GM18870 (cell line): ENCODE measurements around the gene PRR36.

ENCODE experiments used
- ATAC-seq: cut with Tn5 transposase; IDR thresholded peaks from one replicate; pipeline ENCODE4 v1.9.1; 2021; ENCODE audit warnings: moderate library complexity; ENCODE audit not compliant: unreplicated experiment

The PRR36 gene

DNA sequence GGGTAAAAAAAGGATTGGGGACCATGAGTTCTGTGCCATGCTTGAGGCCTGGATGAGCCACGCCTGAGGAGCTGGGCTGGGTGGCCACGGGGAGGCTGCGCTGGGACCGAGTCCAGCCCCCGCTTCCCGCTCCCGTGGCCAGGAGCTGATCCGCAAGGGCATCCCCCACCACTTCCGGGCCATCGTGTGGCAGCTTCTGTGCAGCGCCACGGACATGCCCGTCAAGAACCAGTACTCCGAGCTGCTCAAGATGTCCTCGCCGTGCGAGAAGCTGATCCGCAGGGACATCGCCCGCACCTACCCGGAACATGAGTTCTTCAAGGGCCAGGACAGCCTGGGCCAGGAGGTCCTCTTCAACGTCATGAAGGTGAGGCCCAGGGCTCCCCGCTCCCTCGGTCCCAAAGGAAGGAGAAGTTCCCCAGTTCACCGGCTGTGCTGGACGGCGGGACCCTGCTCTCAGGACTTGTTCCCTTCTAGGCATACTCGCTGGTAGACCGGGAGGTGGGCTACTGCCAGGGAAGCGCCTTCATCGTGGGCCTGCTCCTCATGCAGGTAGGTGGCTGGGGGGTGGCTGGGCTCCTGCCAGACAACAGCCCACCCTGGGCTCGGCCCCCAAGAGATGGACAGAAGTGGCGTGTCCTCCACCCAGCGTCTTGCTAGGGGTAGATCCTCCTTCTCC, 25.3 kb downstream of the PRR36 start:
- no peak for ATAC-seq

- no peak for ATAC-seq
Measured at GRCh38 chr19:7847664-7848063, 26.5 kb downstream of the PRR36 start.

- no peak for ATAC-seq
Measured at GRCh38 chr19:7846155-7846646, 28.0 kb downstream of the PRR36 start.

DNA sequence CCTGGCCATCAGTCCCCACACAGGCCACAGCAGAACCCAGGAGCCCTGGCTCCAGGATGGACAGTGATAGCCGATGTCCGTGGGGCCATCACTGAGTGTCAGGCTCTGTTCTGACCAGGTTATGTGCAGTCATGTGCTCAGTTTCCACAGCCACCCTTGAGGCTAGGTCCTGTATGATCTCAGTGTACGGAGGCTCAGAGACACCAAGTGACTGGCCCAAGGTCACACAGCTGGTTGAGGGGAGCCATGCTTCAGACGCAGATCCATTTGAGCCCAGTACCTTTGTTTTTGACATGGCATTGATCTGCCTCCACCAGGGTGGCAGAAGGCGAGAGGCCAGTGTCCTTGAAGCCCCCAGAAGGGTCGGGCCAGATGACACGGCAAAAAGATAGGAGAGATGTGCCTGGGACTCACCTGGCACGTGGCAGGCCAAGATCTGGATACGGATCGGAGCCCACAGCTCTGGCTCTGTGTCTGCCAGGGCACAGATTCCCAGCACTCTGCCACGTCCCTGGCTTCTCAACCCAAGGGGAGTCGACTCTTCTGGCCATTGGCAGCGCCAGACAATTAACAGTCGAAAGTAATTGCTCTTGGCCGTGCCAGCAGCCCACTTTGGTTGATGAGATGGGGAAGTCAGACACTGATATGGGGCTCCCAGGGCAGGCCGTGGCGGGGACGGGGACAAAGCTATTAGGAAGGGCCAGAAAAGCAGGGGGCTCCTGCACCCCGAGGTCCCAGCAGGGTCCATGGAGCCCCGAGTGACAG, 28.6 kb downstream of the PRR36 start:
- no peak for ATAC-seq

DNA sequence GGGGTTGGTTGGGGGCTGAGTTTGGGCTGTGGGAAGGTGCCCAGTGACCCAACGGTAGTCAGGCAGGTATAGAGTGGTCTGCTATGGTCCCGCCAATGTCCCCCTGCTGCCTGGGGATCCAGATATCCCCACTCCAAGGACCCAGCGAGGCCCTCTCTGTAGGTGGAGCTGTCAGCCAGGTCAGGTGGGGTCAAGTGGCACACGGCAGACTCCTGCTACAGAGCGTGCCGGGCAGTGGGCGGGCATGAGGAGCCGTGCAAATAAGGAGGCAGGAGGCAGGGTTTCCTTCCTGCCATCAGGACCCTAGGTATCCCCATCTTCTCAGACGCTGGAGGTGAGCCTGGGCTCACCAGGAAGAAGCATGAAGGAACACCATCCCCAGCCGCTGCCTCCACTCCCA, 29.2 kb downstream of the PRR36 start:
- ATAC-seq: no peak

DNA sequence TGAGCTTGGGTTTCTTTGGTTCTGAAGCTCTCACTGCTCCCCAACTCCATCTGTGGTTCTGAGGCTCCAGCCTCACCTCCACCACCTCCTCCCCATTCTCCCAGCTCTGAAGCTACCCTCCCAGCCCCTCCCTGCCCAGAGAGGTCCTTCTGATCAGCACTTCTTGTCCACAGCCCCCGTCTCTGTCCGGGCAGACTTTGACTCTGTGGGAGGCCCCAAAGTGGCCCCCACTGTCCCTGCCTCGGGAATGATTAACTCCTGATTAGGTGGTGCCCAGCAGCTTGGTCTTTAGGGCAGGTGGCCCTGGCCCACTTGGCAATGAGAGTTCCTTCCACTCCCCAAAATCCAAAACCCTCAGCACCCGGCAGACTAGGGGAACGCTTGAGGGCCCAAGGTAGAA, 29.8 kb downstream of the PRR36 start:
- no peak for ATAC-seq

GRCh38 chr19:7843521-7843920, 30.7 kb downstream of the PRR36 start:
- ATAC-seq: no peak

GRCh38 chr19:7842661-7843294, 31.4 kb downstream of the PRR36 start:
- no peak for ATAC-seq

GRCh38 chr19:7841751-7842660, 32.2 kb downstream of the PRR36 start:
- no peak for ATAC-seq

DNA sequence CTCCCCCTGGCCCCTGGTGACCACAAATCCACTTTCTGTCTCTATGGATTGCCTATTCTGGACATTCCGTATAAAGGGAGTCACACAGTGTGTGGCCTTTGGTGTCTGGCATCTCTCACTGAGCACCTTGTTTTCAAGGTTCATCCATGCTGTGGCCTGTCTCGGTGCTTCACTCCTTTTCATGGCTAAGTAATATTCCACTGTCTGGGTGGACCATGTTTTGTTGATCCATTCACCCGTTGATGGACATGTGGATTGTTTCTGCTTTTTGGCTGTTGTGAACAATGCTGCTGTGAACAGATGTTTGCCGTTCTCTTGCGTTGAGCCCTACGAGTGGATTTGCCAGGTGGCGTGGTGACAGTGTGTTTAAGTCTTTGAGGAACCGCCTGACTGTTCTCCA, 33.6 kb downstream of the PRR36 start:
- no peak for ATAC-seq

GRCh38 chr19:7839476-7839875, 34.7 kb downstream of the PRR36 start:
- no peak for ATAC-seq

DNA sequence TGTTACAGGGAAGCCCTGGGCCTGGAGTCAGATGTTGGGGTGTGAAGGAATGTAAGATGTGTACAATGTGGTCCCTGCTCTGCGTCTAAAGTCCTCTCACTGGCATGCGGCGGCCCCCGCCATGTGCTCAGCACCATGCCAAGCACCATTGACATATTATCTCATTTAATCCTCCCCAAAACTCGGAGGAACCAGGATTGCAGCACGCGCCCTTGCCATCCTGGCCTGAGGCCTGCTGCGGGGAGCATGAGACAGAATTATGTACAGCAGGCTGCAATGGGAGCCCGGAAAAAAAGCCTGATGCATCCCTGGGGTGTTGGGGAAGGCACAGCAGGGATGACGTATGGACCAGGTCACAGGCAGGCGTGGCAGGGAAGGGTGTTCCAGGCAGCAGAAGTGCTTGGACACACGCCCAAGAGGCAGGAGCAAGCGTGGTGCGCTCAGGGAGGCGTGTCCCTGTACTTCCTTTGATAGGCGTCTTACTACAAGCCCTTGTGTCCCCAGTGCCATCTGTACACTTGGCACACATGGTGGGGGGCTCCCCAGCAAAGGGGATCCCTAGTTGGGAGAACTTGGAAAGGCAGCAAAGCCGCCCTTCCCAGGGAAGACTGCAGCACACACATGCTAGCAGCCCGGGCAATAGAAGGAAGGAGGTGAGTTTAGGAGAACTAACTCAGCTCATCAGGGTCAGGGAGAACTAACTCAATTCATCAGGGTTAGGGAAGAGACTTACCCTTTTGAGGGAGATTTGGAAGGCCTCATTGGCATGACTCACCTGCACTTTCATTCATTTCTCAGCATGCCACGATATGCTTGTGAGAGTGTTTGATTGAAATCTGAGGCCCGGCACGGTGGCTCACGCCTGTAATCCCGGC, 40.7 kb downstream of the PRR36 start:
- ATAC-seq: no peak

GRCh38 chr19:7832781-7833180, 41.4 kb downstream of the PRR36 start:
- ATAC-seq: no peak

- no peak for ATAC-seq
Measured at GRCh38 chr19:7832009-7832408, 42.2 kb downstream of the PRR36 start.

DNA sequence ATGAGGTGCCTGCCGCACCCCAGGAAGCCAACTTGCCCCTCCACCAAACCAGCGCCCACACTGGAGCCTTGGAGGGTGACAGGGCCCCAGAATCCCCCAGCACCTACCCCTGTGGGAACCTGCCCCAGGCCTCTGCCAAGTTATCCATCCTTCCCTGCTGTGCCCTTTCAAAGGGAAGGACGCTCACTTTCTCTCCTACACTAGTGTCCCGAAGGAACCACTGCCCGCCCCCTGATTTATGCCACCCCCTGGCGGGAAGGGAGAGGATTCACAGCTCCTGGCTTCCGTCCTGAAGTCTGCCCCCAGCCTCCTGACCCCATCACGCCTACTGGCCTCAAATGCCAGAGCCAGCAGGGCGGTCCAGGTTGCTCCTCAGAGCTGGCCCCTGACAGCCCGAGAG, 42.7 kb downstream of the PRR36 start:
- ATAC-seq: no peak

DNA sequence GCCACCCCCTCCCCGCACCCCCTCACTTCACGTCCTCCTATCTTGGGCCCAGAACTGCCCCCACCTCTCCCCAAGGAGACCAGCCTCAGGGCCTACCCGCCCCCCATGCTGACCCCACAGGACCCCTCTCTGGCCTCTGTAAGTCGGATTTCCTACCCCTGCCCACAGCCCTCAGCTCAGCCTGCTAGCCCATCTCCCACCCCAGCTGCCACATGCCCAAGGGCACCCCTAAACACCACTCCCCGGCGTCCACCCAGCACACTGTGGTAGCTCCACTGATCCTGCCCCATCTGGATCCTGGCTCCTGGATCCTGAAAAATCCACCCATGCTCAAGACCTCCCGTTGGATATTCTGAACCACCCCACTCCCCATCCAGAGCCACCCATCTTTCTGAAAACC, 43.4 kb downstream of the PRR36 start:
- no peak for ATAC-seq

DNA sequence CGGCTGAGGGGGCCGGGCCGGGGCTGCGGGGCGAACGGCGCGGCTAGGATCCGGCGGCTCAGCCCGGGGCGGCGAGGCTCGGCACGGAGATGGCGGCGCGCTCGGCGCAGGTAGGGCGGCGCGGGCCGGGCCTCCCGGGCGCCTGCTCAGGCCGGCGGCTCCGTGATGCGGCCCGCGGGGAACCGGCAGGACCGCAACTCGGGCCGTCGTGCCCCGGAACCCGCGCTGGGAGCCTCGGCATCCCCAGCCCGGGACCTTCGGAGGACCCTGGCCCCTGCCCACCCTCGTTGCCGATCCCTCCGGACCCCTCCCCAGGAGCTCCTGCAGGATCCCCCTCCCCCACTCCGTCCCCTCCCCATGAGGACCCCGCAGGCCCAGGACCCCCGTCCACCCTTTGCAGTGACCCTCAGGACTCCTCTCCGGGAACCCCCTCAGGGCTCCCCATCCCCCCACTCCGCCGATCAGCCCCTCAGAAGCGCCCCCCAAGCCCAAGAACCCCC, 43.9 kb downstream of the PRR36 start:
- no peak for ATAC-seq

GRCh38 chr19:7829561-7830271, 44.5 kb downstream of the PRR36 start, which contains the start of gene EVI5L:
Gene EVI5L (plus strand): TSS chr19:7830218. CDS start chr19:7846543, 16,325 bp downstream.
- peak; percentile 95 for ATAC-seq

- no peak for ATAC-seq
Measured at GRCh38 chr19:7829166-7829520, 45.0 kb downstream of the PRR36 start.
